HG02588 (cell line): Measurements from ENCODE around the gene UMOD.

ENCODE experiments used
- ATAC-seq: cut with Tn5 transposase; IDR thresholded peaks from one replicate; pipeline ENCODE4 v1.9.1; 2021; ENCODE audit warnings: mild to moderate bottlenecking, moderate library complexity; ENCODE audit not compliant: unreplicated experiment

UMOD gene

DNA sequence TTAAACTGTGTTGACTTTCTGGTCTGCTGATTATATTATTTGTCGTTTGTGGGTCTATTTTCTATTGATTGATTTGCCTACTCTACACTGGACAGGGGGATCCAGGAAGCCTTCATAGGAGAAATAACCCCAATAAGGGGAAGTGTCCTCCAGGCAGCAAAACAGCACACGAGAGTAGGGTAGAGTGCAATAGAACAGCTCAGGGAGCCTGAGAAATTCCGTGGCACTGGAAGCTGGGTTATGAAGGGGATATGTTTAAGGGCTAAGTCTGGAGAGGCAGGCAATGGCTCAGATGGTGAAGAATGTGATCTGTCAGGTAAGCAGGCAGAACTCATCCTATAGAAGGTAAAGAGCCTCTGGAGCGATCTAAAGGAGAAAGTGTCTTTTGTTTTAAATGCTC is 46.1 kb downstream of the UMOD start:
- ATAC-seq: no peak

- no peak for ATAC-seq
Measured at GRCh38 chr16:20303012-20303411, 49.5 kb downstream of the UMOD start.

GRCh38 chr16:20302389-20302788 is 50.1 kb downstream of the UMOD start:
- ATAC-seq: no peak

GRCh38 chr16:20301840-20302239 is 50.7 kb downstream of the UMOD start:
- ATAC-seq: no peak

DNA sequence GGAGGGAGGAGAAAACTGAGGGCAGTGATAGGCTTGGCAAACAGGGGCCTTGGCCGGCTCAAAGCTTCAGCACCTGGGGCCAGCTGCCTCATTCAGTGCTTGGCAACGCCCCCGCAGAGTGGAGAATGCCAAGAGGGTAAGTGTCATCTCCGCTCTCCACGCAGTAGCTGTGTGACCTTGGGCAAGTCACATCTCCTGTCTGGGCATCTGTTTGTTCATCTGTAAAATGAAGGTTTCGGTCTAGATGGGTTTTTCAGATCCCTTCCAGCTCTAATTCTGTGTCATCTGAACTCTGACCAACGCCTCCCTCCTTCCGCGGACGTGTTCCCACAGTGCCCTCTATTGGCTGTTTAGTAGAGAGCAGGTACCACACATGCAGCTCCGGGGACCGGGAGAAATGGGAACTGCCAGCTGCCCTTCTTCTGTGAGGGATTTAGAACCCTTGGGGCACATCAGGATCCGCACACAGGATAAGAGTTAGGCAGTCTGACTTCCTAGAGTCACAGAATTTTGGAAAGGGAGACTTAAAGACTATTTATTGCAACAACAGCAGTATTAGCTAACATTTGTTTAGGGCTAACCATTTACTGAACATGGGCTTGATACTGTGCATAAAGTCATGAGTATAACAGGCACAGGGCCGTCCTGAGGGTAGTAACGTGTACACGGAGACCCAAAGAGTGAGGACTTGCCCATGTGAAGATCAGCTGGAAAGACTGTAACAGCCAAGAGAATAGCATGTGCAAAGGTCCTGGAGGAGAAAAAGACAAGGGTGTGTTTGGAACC is 52.0 kb downstream of the UMOD start:
- no peak for ATAC-seq

GRCh38 chr16:20298452-20298851 is 54.1 kb downstream of the UMOD start:
- no peak for ATAC-seq

DNA sequence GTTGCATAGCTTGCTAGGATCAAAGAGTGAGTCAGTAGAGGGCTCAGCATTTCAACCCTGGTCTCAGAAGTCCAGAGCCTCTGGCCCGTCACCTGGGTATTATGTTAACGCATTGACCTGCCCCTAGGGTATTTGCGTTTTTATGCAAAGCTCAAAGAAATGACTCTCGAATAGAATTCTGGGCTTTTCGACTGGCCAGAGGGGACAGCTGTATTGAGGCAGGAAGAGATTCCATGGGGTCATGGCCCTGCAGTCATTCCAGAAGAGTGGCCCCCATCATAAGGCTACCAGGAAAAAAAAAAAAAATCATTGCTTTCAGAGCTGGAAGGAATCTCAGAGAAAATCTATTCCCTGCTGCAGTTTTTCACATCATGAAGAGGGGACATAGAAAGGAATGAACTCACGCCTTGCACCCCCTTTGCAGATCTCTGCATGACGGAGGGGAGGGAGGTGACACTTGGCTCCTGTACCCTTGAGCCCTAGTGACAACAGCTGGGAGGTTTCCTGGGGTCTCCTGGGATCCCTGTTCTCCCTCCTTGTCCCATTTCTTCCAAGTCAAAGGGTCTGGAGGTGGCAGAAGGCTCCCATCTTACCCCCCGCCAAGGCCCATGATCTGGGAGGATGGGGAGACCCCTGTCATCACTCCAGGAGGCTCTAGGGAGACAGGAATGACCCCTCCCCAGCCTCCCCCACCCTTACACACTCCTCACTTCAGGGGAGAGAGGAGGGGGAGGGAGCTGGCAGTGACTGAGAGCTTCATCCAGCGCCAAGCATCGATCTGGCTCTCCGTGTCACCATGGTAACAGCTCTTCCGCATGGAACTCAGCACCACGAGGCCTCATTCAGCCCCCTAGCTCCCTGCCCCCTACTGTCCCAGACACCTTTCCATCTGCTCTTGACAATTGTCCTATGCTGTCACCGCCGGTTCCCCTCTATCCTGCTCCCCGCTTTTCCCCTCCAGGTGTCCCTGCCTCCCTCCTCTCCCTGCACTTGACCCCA is 61.0 kb downstream of the UMOD start:
- ATAC-seq: no peak

- no peak for ATAC-seq
Measured at GRCh38 chr16:20289571-20289970, 62.9 kb downstream of the UMOD start.

DNA sequence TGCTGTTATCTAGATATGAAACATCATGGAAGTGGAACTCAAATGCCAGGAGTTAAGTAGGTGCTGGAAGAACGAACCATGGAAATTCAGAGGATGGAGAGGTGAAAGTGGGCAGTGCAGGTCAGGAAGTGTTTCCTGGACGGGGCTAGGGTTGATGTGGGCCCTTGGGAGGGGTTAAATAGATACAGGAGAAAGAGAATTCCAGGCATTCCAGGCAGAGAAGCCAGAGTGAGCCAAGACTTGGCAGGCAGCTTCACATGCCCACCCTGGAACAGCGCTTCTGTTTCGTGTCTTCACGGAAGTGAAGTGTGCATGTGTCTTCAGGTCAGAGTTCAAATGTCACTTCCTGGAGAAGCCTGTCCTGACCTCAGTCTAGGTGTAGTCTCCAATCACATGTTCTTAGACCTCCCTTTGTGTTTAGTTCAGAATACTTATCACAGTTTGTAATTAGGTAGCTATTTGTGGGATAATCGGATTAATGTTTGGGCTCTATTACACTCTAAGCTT is 66.5 kb downstream of the UMOD start:
- no peak for ATAC-seq
